Karpas-422 (cell line): ENCODE measurements around the gene DDA1. TPM values are rescaled to one million over a fixed set of nuclear protein-coding genes. Genes with fewer than 3 reads are reported as not detected.

Experiments used
- DNase-seq: peaks from one replicate; pipeline ENCODE4 v3.0.0-alpha.2; 2015
- H2AFZ ChIP-seq: fragments of 200-600 bp; sonication (generic); 2 replicates; pipeline ENCODE4 v1.6.1; 2014; ENCODE audit warnings: antibody characterized with exemption, low read length, mixed read lengths
- H3K27ac ChIP-seq: fragments of 200-600 bp; sonication (generic); 2 replicates; pipeline ENCODE4 v1.5.1; 2014; ENCODE audit warnings: mild to moderate bottlenecking, low read length, moderate library complexity
- H3K27me3 ChIP-seq: fragments of 200-600 bp; sonication (generic); 2 replicates; pipeline ENCODE4 v1.6.1; 2014; ENCODE audit warnings: low read length, mixed read lengths
- H3K36me3 ChIP-seq: fragments of 200-600 bp; sonication (generic); 2 replicates; pipeline ENCODE4 v1.6.1; 2014; ENCODE audit warnings: low read length, mixed read lengths; ENCODE audit not compliant: insufficient read depth
- H3K4me1 ChIP-seq: fragments of 200-600 bp; sonication (generic); 2 replicates; pipeline ENCODE4 v1.6.1; 2014; ENCODE audit warnings: mild to moderate bottlenecking, low read length, mixed read lengths
- H3K4me2 ChIP-seq: fragments of 200-600 bp; sonication (generic); 2 replicates; pipeline ENCODE4 v1.6.1; 2014; ENCODE audit warnings: low read length, low read depth, mild to moderate bottlenecking; ENCODE audit not compliant: poor library complexity, severe bottlenecking
- H3K4me3 ChIP-seq: fragments of 200-600 bp; sonication (generic); 2 replicates; pipeline ENCODE4 v1.5.1; 2014; ENCODE audit warnings: mild to moderate bottlenecking, antibody characterized with exemption, low read length, mixed read lengths
- H3K79me2 ChIP-seq: fragments of 200-600 bp; sonication (generic); 2 replicates; pipeline ENCODE4 v1.6.1; 2014; ENCODE audit warnings: mild to moderate bottlenecking, low read length, mixed read lengths
- H3K9ac ChIP-seq: fragments of 200-600 bp; sonication (generic); 2 replicates; pipeline ENCODE4 v1.6.0; 2014; ENCODE audit warnings: low read length
- H3K9me2 ChIP-seq: fragments of 200-600 bp; sonication (generic), shearing (Covaris generic); replicated peaks from 2 replicates; pipeline ENCODE4 v1.6.0; 2014; ENCODE audit warnings: mild to moderate bottlenecking, low read length, moderate library complexity; ENCODE audit not compliant: insufficient read depth
- H3K9me3 ChIP-seq: fragments of 300-700, 200-600 bp; sonication (generic); 2 replicates; pipeline ENCODE4 v1.6.1; 2014; ENCODE audit warnings: low read length, mixed read lengths
- H4K20me1 ChIP-seq: fragments of 200-600 bp; sonication (generic); 2 replicates; pipeline ENCODE4 v1.6.1; 2014; ENCODE audit warnings: mild to moderate bottlenecking, antibody characterized with exemption, low read length, low read depth; ENCODE audit not compliant: insufficient read depth
- total RNA-seq: library from RNA; depleted of rRNA; stranded (reverse); fragments of >200 nt; shearing (Covaris generic); gene quantifications from 2 replicates; pipeline ENCODE4 v1.2.3, GENCODE V29; 2014; ENCODE audit warnings: low replicate concordance

Gene DDA1
- total RNA-seq, 1 experiment from 2014 or later = 24.4 TPM

- H3K4me3 ChIP-seq = peak overlapping the region; percentile 91
These were observed 29.2 kb downstream of the DDA1 start for GRCh38 chr19:17338433-17339078.

GRCh38 chr19:17339088-17339741 is 29.9 kb downstream of the DDA1 start:
- no peaks in the 10 kb centered on the region for H3K27me3 ChIP-seq
- H3K9ac ChIP-seq = no peak overlapping the region
- H3K79me2 ChIP-seq = peaks cover 9% of the 10 kb centered on the region
- H2AFZ ChIP-seq = no peak overlapping the region
- peak; percentile 79 for DNase-seq
- H4K20me1 ChIP-seq = no peaks in the 10 kb centered on the region
- peak overlapping the region; percentile 91; the same call in 1 of the 2 replicates for H3K4me3 ChIP-seq
- no peaks in the 10 kb centered on the region for H3K9me2 ChIP-seq
- H3K36me3 ChIP-seq = peaks cover 5% of the 10 kb centered on the region; the same call in 1 of the 2 replicates
- no peak overlapping the region for H3K27ac ChIP-seq
- peak overlapping the region; percentile 99 for H3K4me2 ChIP-seq
- no peaks in the 10 kb centered on the region for H3K9me3 ChIP-seq
- peaks cover 25% of the 10 kb centered on the region for H3K4me1 ChIP-seq

More at GRCh38 chr19:17338433-17339078, 29.2 kb downstream of the DDA1 start:
- peaks cover 5% of the 10 kb centered on the region; the same call in 1 of the 2 replicates for H3K36me3 ChIP-seq
- DNase-seq = no peak
- no peaks in the 10 kb centered on the region for H3K9me2 ChIP-seq
- no peaks in the 10 kb centered on the region for H3K9me3 ChIP-seq
- H3K4me1 ChIP-seq = peaks cover 30% of the 10 kb centered on the region
- peak overlapping the region; percentile 99 for H3K4me2 ChIP-seq
- no peaks in the 10 kb centered on the region for H3K27me3 ChIP-seq
- H3K27ac ChIP-seq = no peak overlapping the region; the same call in 1 of the 2 replicates
- H4K20me1 ChIP-seq = no peaks in the 10 kb centered on the region
- H3K79me2 ChIP-seq = peaks cover 9% of the 10 kb centered on the region
- no peak overlapping the region for H2AFZ ChIP-seq
- H3K9ac ChIP-seq = peak overlapping the region; percentile 79

- Histone ChIP-seq H3K9ac (no peak overlapping the region), H3K27ac (no peak overlapping the region), H3K4me2 (no peak overlapping the region), H2AFZ (no peak overlapping the region), H3K79me2 (peaks cover 9% of the 10 kb centered on the region), H3K9me2 (no peaks in the 10 kb centered on the region), H3K4me1 (peaks cover 15% of the 10 kb centered on the region), H3K4me3 (no peak overlapping the region), H3K9me3 (no peaks in the 10 kb centered on the region), H3K27me3 (no peaks in the 10 kb centered on the region), H4K20me1 (no peaks in the 10 kb centered on the region), H3K36me3 (peaks cover 5% of the 10 kb centered on the region; the same call in 1 of the 2 replicates)
- peak; percentile 85 for DNase-seq
These were observed 31.0 kb downstream of the DDA1 start for GRCh38 chr19:17340302-17340870.

GRCh38 chr19:17340871-17341357 is 31.6 kb downstream of the DDA1 start:
- H3K79me2 ChIP-seq = peaks cover 9% of the 10 kb centered on the region
- peaks cover 5% of the 10 kb centered on the region; the same call in 1 of the 2 replicates for H3K36me3 ChIP-seq
- H3K4me1 ChIP-seq = peaks cover 12% of the 10 kb centered on the region
- H3K4me3 ChIP-seq = no peak overlapping the region
- H3K4me2 ChIP-seq = no peak overlapping the region
- H3K9ac ChIP-seq = no peak overlapping the region
- H2AFZ ChIP-seq = no peak overlapping the region
- no peak overlapping the region for H3K27ac ChIP-seq
- no peak for DNase-seq
- no peaks in the 10 kb centered on the region for H3K27me3 ChIP-seq
- H3K9me3 ChIP-seq = no peaks in the 10 kb centered on the region
- H4K20me1 ChIP-seq = no peaks in the 10 kb centered on the region
- H3K9me2 ChIP-seq = no peaks in the 10 kb centered on the region

- H3K4me2 ChIP-seq = no peak overlapping the region
- H3K79me2 ChIP-seq = peaks cover 9% of the 10 kb centered on the region
- H3K27ac ChIP-seq = no peak overlapping the region
- H3K9me2 ChIP-seq = no peaks in the 10 kb centered on the region
- DNase-seq = no peak
- no peak overlapping the region for H3K9ac ChIP-seq
- H3K27me3 ChIP-seq = no peaks in the 10 kb centered on the region
- H4K20me1 ChIP-seq = no peaks in the 10 kb centered on the region
- H3K4me1 ChIP-seq = peaks cover 12% of the 10 kb centered on the region
- H3K36me3 ChIP-seq = peaks cover 5% of the 10 kb centered on the region; the same call in 1 of the 2 replicates
- H2AFZ ChIP-seq = no peak overlapping the region
- no peaks in the 10 kb centered on the region for H3K9me3 ChIP-seq
- H3K4me3 ChIP-seq = no peak overlapping the region
These were observed 32.0 kb downstream of the DDA1 start for GRCh38 chr19:17341386-17341785.

GRCh38 chr19:17341845-17342244 is 32.5 kb downstream of the DDA1 start:
- H3K4me3 ChIP-seq = no peak overlapping the region
- H4K20me1 ChIP-seq = no peaks in the 10 kb centered on the region
- DNase-seq = no peak

GRCh38 chr19:17346109-17346671 is 36.8 kb downstream of the DDA1 start:
- Histone ChIP-seq H3K4me2 (no peak overlapping the region), H3K9ac (no peak overlapping the region), H2AFZ (no peak overlapping the region), H3K36me3 (peaks cover 4% of the 10 kb centered on the region; the same call in 1 of the 2 replicates), H3K27me3 (no peaks in the 10 kb centered on the region), H3K9me3 (no peaks in the 10 kb centered on the region), H3K27ac (no peak overlapping the region), H3K4me1 (no peaks in the 10 kb centered on the region), H3K79me2 (no peaks in the 10 kb centered on the region), H3K9me2 (no peaks in the 10 kb centered on the region), H3K4me3 (no peak overlapping the region), H4K20me1 (no peaks in the 10 kb centered on the region)
- peak; percentile 89 for DNase-seq

More at GRCh38 chr19:17341845-17342244, 32.5 kb downstream of the DDA1 start:
- Histone ChIP-seq H3K9me3 (no peaks in the 10 kb centered on the region), H3K27ac (no peak overlapping the region), H3K36me3 (peaks cover 5% of the 10 kb centered on the region; the same call in 1 of the 2 replicates), H3K9me2 (no peaks in the 10 kb centered on the region), H3K4me2 (no peak overlapping the region), H3K27me3 (no peaks in the 10 kb centered on the region), H3K9ac (no peak overlapping the region), H2AFZ (no peak overlapping the region), H3K79me2 (peaks cover 9% of the 10 kb centered on the region), H3K4me1 (peaks cover 9% of the 10 kb centered on the region)

GRCh38 chr19:17347361-17347760 is 38.0 kb downstream of the DDA1 start:
- H3K9me3 ChIP-seq = no peaks in the 10 kb centered on the region
- no peak overlapping the region for H3K4me2 ChIP-seq
- H3K79me2 ChIP-seq = no peaks in the 10 kb centered on the region
- H3K36me3 ChIP-seq = no peaks in the 10 kb centered on the region
- H3K4me1 ChIP-seq = no peaks in the 10 kb centered on the region
- H2AFZ ChIP-seq = no peak overlapping the region
- no peak for DNase-seq
- no peaks in the 10 kb centered on the region for H4K20me1 ChIP-seq
- no peaks in the 10 kb centered on the region for H3K27me3 ChIP-seq
- H3K4me3 ChIP-seq = no peak overlapping the region
- H3K9me2 ChIP-seq = no peaks in the 10 kb centered on the region
- no peak overlapping the region for H3K9ac ChIP-seq
- no peak overlapping the region for H3K27ac ChIP-seq
